WTC11 (cell line): Measurements from ENCODE around the gene KIAA1755. TPM values are rescaled to one million over a fixed set of nuclear protein-coding genes. Genes with fewer than 3 reads are reported as not detected.

Source experiments
- ATAC-seq: fragments of 200-7000 bp; cut with Tn5 transposase; 2 replicates; pipeline ENCODE4 v1.10.0; 2021; ENCODE audit warnings: mild to moderate bottlenecking, moderate library complexity
- CTCF ChIA-PET: fragments of 300-600 bp; sonication (Branson Sonifier 250); formaldehyde crosslinking; loops from one replicate; lab custom pipeline; 2021; ENCODE audit warnings: antibody characterized with exemption; lab: Charles Lee
- POLR2A ChIA-PET: fragments of 350-600 bp; sonication (Branson Sonifier 250); formaldehyde crosslinking; loops from one replicate; lab custom pipeline; 2021; ENCODE audit warnings: antibody characterized with exemption; lab: Charles Lee
- DNase-seq: peaks from one replicate; pipeline ENCODE4 v3.0.0; 2021; ENCODE audit warnings: low spot score
- H3K27ac Mint-ChIP-seq: 2 replicates; pipeline ENCODE4 v1.8.0; 2021; ENCODE audit warnings: mixed read lengths
- H3K27me3 Mint-ChIP-seq: 2 replicates; pipeline ENCODE4 v1.8.0; 2021; ENCODE audit warnings: low read depth, mild to moderate bottlenecking, moderate library complexity, mixed read lengths
- H3K36me3 Mint-ChIP-seq: 2 replicates; pipeline ENCODE4 v1.8.0; 2021; ENCODE audit warnings: mixed read lengths
- H3K4me1 Mint-ChIP-seq: 2 replicates; pipeline ENCODE4 v1.8.0; 2022; ENCODE audit warnings: mixed read lengths
- H3K4me3 Mint-ChIP-seq: 2 replicates; pipeline ENCODE4 v1.8.0; 2021; ENCODE audit warnings: mild to moderate bottlenecking, moderate library complexity, mixed read lengths
- H3K9me3 Mint-ChIP-seq: 2 replicates; pipeline ENCODE4 v1.8.0; 2021; ENCODE audit warnings: mixed read lengths
- CREM ChIP-seq: sonication (generic); formaldehyde crosslinking; IDR thresholded peaks from 2 replicates; pipeline ENCODE4 v1.8.1; 2022; ENCODE audit warnings: mild to moderate bottlenecking, missing genetic modification reagents, moderate library complexity
- ESRRA ChIP-seq: sonication (generic); formaldehyde crosslinking; IDR thresholded peaks from 2 replicates; pipeline ENCODE4 v1.8.1; 2022; ENCODE audit warnings: mild to moderate bottlenecking, missing genetic modification reagents, borderline replicate concordance
- FOXK1 ChIP-seq: sonication (generic); formaldehyde crosslinking; IDR thresholded peaks from 2 replicates; pipeline ENCODE4 v1.8.0; 2022; ENCODE audit warnings: mild to moderate bottlenecking, moderate library complexity, missing genetic modification reagents
- FOXP1 ChIP-seq: sonication (generic); formaldehyde crosslinking; IDR thresholded peaks from 2 replicates; pipeline ENCODE4 v1.8.0; 2022; ENCODE audit warnings: missing genetic modification reagents, mild to moderate bottlenecking, moderate library complexity, borderline replicate concordance
- GABPB1 ChIP-seq: sonication (generic); formaldehyde crosslinking; IDR thresholded peaks from 2 replicates; pipeline ENCODE4 v1.8.1; 2023; ENCODE audit warnings: mild to moderate bottlenecking, missing genetic modification reagents
- JAZF1 ChIP-seq: fragments of 250-450 bp; sonication (Bioruptor Pico); IDR thresholded peaks from 2 replicates; pipeline ENCODE4 v1.9.0; 2021; ENCODE audit warnings: moderate library complexity, mild to moderate bottlenecking, inconsistent platforms
- JUN ChIP-seq: sonication (generic); formaldehyde crosslinking; IDR thresholded peaks from 2 replicates; pipeline ENCODE4 v1.8.0; 2023; ENCODE audit warnings: mild to moderate bottlenecking, missing genetic modification reagents
- NR1H2 ChIP-seq: sonication (generic); formaldehyde crosslinking; IDR thresholded peaks from 2 replicates; pipeline ENCODE4 v1.9.0; 2021; ENCODE audit warnings: mild to moderate bottlenecking, moderate library complexity, missing genetic modification reagents
- SOX15 ChIP-seq: fragments of 250-450 bp; sonication (Bioruptor Pico); IDR thresholded peaks from 2 replicates; pipeline ENCODE4 v1.9.0; 2021; ENCODE audit warnings: mild to moderate bottlenecking
- SP1 ChIP-seq: sonication (generic); formaldehyde crosslinking; conservative IDR thresholded peaks from 2 replicates; pipeline ENCODE4 v1.8.1; 2022; ENCODE audit warnings: missing genetic modification reagents
- TEAD4 ChIP-seq: sonication (generic); formaldehyde crosslinking; IDR thresholded peaks from 2 replicates; pipeline ENCODE4 v1.8.0; 2022; ENCODE audit warnings: mild to moderate bottlenecking, missing genetic modification reagents
- ZNF121 ChIP-seq: sonication (generic); formaldehyde crosslinking; IDR thresholded peaks from 2 replicates; pipeline ENCODE4 v1.8.0; 2023; ENCODE audit warnings: missing genetic modification reagents
- ZNF138 ChIP-seq: sonication (generic); formaldehyde crosslinking; conservative IDR thresholded peaks from 2 replicates; pipeline ENCODE4 v1.8.1; 2022; ENCODE audit warnings: mild to moderate bottlenecking, moderate library complexity, missing genetic modification reagents
- ZNF317 ChIP-seq: sonication (generic); formaldehyde crosslinking; IDR thresholded peaks from 2 replicates; pipeline ENCODE4 v1.8.1; 2023; ENCODE audit warnings: low read depth, mild to moderate bottlenecking, moderate library complexity, missing genetic modification reagents, borderline replicate concordance
- total RNA-seq: library from RNA; stranded (reverse); gene quantifications from 3 replicates; pipeline ENCODE4 v1.2.3, GENCODE V29; 2021
- TF ChIP-seq, protein P1 (sequence below): fragments of 250-450 bp; sonication (Bioruptor Pico); IDR thresholded peaks from 2 replicates; pipeline ENCODE4 v1.9.0; 2021; ENCODE audit warnings: mild to moderate bottlenecking
- TF ChIP-seq, protein P2 (sequence below): sonication (generic); formaldehyde crosslinking; IDR thresholded peaks from 2 replicates; pipeline ENCODE4 v1.8.1; 2023; ENCODE audit warnings: mild to moderate bottlenecking, missing genetic modification reagents, borderline replicate concordance
- TF ChIP-seq, protein P3 (sequence below): sonication (generic); formaldehyde crosslinking; IDR thresholded peaks from 2 replicates; pipeline ENCODE4 v1.8.0; 2023; ENCODE audit warnings: missing genetic modification reagents
- TF ChIP-seq, protein P4 (sequence below): fragments of 250-450 bp; sonication (Bioruptor Pico); IDR thresholded peaks from 2 replicates; pipeline ENCODE4 v1.9.0; 2021; ENCODE audit warnings: mild to moderate bottlenecking, borderline replicate concordance
- TF ChIP-seq, protein P5 (sequence below): sonication (generic); formaldehyde crosslinking; IDR thresholded peaks from 2 replicates; pipeline ENCODE4 v1.8.1; 2023; ENCODE audit warnings: mild to moderate bottlenecking, moderate library complexity, missing genetic modification reagents
- TF ChIP-seq, protein P6 (sequence below): sonication (generic); formaldehyde crosslinking; IDR thresholded peaks from 2 replicates; pipeline ENCODE4 v1.8.1; 2022; ENCODE audit warnings: mild to moderate bottlenecking, missing genetic modification reagents, moderate library complexity, borderline replicate concordance

KIAA1755 gene
- total RNA-seq, 1 experiment from 2014 or later = 0.50 TPM

DNA sequence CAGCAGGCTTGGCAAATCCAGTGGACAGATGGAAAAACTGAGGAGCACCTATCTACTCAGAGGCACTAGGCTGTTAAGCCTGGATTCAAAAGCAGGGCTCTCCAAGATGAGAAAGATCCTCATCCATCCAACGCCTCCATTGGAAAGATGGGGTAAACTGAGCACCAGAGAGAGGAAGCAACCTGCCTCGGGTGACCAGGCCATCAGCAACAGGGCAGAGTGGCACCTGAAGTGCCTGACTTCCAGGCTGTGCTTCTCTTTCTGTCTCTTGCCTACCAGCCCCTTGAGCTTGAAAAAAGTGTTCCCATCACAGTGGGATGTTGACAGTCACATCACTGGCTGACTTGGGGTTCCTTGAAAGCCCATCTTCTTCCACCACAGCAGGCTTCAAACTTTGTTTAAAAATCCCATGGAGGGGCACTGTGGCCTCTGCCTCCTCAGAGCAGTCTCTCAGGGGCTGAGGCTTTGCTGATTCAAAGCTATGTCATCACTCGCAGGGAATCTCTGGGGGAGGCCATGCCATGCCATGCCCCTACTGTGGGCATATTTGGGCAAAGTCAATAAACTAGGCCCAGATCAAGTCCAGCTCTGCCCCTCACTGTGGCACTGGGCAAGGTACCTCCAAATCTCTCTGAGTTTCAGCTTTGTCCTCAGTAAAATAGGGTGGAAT lies 50.7 kb downstream of the KIAA1755 start:
- H3K4me1 Mint-ChIP-seq = no peaks in the 10 kb centered on the region
- H3K4me3 Mint-ChIP-seq = no peak overlapping the region
- DNase-seq (no peak), ATAC-seq (no peak)
- no peaks in the 10 kb centered on the region for H3K27me3 Mint-ChIP-seq
- H3K9me3 Mint-ChIP-seq = 0 out of 2 replicates have a peak, but pooled peaks cover 3% of the 10 kb centered on the region
- CTCF ChIA-PET = interaction anchor here (0.9 to 1.7 kb wide), 4 partner anchors 95 to 152 kb away, joined by 3 to 4 read pairs (median 3); no protein-coding TSS in a partner anchor
- TF ChIP-seq ZNF317 (no peak), ZNF121 (no peak), JAZF1 (CRISPR knock-in tag) (no peak), FOXP1 (CRISPR knock-in tag) (no peak), ESRRA (CRISPR knock-in tag) (no peak), SOX15 (CRISPR knock-in tag) (no peak), CREM (CRISPR knock-in tag) (no peak), TEAD4 (no peak), SP1 (CRISPR knock-in tag) (no peak), NR1H2 (CRISPR knock-in tag) (no peak), FOXK1 (no peak), JUN (no peak), GABPB1 (CRISPR knock-in tag) (no peak), ZNF138 (CRISPR knock-in tag) (no peak)
- TF ChIP-seq, protein P1, sequence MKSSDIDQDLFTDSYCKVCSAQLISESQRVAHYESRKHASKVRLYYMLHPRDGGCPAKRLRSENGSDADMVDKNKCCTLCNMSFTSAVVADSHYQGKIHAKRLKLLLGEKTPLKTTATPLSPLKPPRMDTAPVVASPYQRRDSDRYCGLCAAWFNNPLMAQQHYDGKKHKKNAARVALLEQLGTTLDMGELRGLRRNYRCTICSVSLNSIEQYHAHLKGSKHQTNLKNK = no peak
- TF ChIP-seq, protein P2, sequence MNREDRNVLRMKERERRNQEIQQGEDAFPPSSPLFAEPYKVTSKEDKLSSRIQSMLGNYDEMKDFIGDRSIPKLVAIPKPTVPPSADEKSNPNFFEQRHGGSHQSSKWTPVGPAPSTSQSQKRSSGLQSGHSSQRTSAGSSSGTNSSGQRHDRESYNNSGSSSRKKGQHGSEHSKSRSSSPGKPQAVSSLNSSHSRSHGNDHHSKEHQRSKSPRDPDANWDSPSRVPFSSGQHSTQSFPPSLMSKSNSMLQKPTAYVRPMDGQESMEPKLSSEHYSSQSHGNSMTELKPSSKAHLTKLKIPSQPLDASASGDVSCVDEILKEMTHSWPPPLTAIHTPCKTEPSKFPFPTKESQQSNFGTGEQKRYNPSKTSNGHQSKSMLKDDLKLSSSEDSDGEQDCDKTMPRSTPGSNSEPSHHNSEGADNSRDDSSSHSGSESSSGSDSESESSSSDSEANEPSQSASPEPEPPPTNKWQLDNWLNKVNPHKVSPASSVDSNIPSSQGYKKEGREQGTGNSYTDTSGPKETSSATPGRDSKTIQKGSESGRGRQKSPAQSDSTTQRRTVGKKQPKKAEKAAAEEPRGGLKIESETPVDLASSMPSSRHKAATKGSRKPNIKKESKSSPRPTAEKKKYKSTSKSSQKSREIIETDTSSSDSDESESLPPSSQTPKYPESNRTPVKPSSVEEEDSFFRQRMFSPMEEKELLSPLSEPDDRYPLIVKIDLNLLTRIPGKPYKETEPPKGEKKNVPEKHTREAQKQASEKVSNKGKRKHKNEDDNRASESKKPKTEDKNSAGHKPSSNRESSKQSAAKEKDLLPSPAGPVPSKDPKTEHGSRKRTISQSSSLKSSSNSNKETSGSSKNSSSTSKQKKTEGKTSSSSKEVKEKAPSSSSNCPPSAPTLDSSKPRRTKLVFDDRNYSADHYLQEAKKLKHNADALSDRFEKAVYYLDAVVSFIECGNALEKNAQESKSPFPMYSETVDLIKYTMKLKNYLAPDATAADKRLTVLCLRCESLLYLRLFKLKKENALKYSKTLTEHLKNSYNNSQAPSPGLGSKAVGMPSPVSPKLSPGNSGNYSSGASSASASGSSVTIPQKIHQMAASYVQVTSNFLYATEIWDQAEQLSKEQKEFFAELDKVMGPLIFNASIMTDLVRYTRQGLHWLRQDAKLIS (CRISPR knock-in tag) = no peak
- TF ChIP-seq, protein P3, sequence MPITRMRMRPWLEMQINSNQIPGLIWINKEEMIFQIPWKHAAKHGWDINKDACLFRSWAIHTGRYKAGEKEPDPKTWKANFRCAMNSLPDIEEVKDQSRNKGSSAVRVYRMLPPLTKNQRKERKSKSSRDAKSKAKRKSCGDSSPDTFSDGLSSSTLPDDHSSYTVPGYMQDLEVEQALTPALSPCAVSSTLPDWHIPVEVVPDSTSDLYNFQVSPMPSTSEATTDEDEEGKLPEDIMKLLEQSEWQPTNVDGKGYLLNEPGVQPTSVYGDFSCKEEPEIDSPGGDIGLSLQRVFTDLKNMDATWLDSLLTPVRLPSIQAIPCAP = no peak
- TF ChIP-seq, protein P4, sequence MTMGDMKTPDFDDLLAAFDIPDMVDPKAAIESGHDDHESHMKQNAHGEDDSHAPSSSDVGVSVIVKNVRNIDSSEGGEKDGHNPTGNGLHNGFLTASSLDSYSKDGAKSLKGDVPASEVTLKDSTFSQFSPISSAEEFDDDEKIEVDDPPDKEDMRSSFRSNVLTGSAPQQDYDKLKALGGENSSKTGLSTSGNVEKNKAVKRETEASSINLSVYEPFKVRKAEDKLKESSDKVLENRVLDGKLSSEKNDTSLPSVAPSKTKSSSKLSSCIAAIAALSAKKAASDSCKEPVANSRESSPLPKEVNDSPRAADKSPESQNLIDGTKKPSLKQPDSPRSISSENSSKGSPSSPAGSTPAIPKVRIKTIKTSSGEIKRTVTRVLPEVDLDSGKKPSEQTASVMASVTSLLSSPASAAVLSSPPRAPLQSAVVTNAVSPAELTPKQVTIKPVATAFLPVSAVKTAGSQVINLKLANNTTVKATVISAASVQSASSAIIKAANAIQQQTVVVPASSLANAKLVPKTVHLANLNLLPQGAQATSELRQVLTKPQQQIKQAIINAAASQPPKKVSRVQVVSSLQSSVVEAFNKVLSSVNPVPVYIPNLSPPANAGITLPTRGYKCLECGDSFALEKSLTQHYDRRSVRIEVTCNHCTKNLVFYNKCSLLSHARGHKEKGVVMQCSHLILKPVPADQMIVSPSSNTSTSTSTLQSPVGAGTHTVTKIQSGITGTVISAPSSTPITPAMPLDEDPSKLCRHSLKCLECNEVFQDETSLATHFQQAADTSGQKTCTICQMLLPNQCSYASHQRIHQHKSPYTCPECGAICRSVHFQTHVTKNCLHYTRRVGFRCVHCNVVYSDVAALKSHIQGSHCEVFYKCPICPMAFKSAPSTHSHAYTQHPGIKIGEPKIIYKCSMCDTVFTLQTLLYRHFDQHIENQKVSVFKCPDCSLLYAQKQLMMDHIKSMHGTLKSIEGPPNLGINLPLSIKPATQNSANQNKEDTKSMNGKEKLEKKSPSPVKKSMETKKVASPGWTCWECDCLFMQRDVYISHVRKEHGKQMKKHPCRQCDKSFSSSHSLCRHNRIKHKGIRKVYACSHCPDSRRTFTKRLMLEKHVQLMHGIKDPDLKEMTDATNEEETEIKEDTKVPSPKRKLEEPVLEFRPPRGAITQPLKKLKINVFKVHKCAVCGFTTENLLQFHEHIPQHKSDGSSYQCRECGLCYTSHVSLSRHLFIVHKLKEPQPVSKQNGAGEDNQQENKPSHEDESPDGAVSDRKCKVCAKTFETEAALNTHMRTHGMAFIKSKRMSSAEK (CRISPR knock-in tag) = no peak
- TF ChIP-seq, protein P5, sequence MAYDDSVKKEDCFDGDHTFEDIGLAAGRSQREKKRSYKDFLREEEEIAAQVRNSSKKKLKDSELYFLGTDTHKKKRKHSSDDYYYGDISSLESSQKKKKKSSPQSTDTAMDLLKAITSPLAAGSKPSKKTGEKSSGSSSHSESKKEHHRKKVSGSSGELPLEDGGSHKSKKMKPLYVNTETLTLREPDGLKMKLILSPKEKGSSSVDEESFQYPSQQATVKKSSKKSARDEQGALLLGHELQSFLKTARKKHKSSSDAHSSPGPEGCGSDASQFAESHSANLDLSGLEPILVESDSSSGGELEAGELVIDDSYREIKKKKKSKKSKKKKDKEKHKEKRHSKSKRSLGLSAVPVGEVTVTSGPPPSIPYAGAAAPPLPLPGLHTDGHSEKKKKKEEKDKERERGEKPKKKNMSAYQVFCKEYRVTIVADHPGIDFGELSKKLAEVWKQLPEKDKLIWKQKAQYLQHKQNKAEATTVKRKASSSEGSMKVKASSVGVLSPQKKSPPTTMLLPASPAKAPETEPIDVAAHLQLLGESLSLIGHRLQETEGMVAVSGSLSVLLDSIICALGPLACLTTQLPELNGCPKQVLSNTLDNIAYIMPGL = no peak
- TF ChIP-seq, protein P6, sequence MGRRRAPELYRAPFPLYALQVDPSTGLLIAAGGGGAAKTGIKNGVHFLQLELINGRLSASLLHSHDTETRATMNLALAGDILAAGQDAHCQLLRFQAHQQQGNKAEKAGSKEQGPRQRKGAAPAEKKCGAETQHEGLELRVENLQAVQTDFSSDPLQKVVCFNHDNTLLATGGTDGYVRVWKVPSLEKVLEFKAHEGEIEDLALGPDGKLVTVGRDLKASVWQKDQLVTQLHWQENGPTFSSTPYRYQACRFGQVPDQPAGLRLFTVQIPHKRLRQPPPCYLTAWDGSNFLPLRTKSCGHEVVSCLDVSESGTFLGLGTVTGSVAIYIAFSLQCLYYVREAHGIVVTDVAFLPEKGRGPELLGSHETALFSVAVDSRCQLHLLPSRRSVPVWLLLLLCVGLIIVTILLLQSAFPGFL (CRISPR knock-in tag) = no peak
- no peak overlapping the region for H3K27ac Mint-ChIP-seq
- POLR2A ChIA-PET = no interaction called here
- no peaks in the 10 kb centered on the region for H3K36me3 Mint-ChIP-seq
